ENCODE data around the gene PTPRG. TPM values are rescaled to one million over a fixed set of nuclear protein-coding genes. Genes with fewer than 3 reads are reported as not detected.

PTPRG gene
- total RNA-seq, 1 donor = 148 TPM

DNA sequence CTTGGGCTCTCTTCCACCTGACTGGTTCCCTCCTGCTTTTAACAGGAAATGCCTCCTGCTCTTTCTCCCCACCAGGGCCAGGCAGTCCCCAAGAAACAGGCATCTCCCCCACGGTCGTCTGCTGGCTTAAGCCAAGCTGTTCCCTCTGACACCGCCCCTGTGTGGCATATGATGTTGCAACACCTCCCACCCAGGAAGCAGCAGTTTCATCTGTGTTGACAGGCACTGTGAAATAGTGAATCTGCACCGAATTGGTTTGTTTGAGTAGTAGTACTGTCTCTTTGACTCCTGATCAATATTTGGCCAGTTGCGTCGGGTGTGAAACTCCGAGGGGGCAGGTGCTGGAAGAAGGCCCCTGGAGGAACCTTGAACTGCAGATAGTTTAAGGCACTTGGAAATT lies 623.2 kb downstream of the PTPRG start:
- Histone ChIP-seq H3K9me3 (ENCODE audit: low read depth, low read length) (no peaks in the 10 kb centered on the region), H3K27me3 (ENCODE audit: insufficient read depth, low read length) (no peaks in the 10 kb centered on the region), H3K4me3 (ENCODE audit: insufficient read depth, low read length) (no peak overlapping the region), H3K4me2 (ENCODE audit: insufficient read depth, low read length) (no peak overlapping the region), H3K79me2 (ENCODE audit: insufficient read depth, low read length) (no peaks in the 10 kb centered on the region), H3K36me3 (ENCODE audit: insufficient read depth, low read length) (no peaks in the 10 kb centered on the region), H3K4me1 (ENCODE audit: insufficient read depth, low read length) (no peaks in the 10 kb centered on the region), H4K20me1 (ENCODE audit: insufficient read depth, low read length) (no peaks in the 10 kb centered on the region), H3K27ac (ENCODE audit: low read depth, low read length) (no peak overlapping the region), H2AFZ (ENCODE audit: low read length) (no peak overlapping the region)
- DNase-seq (ENCODE audit: insufficient read length, low spot score, missing footprints) = peak; percentile 32
- TF ChIP-seq, protein P1, sequence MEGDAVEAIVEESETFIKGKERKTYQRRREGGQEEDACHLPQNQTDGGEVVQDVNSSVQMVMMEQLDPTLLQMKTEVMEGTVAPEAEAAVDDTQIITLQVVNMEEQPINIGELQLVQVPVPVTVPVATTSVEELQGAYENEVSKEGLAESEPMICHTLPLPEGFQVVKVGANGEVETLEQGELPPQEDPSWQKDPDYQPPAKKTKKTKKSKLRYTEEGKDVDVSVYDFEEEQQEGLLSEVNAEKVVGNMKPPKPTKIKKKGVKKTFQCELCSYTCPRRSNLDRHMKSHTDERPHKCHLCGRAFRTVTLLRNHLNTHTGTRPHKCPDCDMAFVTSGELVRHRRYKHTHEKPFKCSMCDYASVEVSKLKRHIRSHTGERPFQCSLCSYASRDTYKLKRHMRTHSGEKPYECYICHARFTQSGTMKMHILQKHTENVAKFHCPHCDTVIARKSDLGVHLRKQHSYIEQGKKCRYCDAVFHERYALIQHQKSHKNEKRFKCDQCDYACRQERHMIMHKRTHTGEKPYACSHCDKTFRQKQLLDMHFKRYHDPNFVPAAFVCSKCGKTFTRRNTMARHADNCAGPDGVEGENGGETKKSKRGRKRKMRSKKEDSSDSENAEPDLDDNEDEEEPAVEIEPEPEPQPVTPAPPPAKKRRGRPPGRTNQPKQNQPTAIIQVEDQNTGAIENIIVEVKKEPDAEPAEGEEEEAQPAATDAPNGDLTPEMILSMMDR (IDR thresholded peaks at IDR 0.05; ENCODE audit: extremely low read depth, low read depth, low read length) = no peak

DNA sequence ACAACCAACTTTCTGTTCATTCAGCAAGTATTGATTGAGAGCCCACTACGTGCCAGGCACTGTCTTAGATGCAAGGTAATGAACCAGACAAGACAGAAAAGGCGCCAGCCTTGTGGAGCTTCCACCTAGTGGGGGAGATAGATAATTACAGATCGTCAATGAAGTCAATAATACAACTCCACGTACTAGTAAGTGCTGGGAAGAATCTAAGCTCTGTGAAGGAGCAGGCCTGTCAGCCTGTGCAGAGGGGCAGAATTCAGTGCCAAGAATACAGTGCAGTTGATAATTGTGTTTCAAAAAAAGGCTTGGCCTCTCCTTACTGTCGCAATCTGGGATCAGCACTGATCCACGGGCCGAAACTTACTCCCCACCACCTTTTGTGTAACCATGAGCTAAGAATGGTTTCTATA lies 625.7 kb downstream of the PTPRG start:
- H3K27ac ChIP-seq (ENCODE audit: low read depth, low read length) = no peak overlapping the region

DNA sequence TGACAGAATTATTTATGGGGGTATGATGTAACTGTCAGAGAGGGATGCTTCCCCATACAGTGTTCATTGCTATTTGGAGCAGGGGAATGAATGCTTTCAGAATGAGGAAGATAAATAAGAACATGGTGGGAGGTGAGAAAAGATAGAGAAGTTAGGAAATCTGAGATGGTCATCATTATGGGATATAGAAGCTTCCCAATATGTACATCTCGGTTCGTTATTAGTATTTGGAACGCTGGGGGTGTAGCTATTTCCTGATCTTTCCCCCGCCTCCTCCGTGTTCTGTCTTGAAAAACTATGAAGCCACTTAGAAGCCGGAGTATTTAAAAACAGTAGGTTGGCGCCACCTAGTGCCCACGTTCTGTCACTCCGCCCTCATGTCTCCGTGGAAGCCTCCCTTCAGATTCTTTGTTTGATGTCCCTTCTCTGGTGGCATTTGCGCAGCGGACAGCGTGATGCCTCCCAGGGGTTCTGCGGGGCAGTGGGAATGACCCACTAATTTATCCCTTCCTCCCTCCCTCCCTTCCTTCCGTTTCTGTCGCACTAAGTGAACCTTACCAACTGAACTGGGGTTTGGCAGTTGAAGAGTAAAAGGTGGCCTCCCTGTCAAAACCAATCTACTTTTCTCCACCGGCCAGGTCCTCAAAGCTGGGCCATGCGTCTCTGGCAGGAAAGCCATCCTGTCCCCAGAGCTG lies 627.5 kb downstream of the PTPRG start:
- H3K4me2 ChIP-seq (ENCODE audit: insufficient read depth, low read length) = peak overlapping the region; percentile 84
- no peaks in the 10 kb centered on the region for H3K27me3 ChIP-seq (ENCODE audit: insufficient read depth, low read length)
- no peaks in the 10 kb centered on the region for H3K36me3 ChIP-seq (ENCODE audit: insufficient read depth, low read length)
- H3K4me1 ChIP-seq (ENCODE audit: insufficient read depth, low read length) = no peaks in the 10 kb centered on the region
- peak overlapping the region; percentile 76 for H2AFZ ChIP-seq (ENCODE audit: low read length)
- no peaks in the 10 kb centered on the region for H3K9me3 ChIP-seq (ENCODE audit: low read depth, low read length)
- H3K79me2 ChIP-seq (ENCODE audit: insufficient read depth, low read length) = no peaks in the 10 kb centered on the region
- no peak overlapping the region for H3K27ac ChIP-seq (ENCODE audit: low read depth, low read length)
- TF ChIP-seq, protein P1 (IDR thresholded peaks at IDR 0.05; ENCODE audit: extremely low read depth, low read depth, low read length) = peak; percentile 89
- H4K20me1 ChIP-seq (ENCODE audit: insufficient read depth, low read length) = no peaks in the 10 kb centered on the region
- DNase-seq (ENCODE audit: insufficient read length, low spot score, missing footprints) = peak; percentile 93
- peak overlapping the region; percentile 59 for H3K4me3 ChIP-seq (ENCODE audit: insufficient read depth, low read length)

More for the DNA sequence above, 625.7 kb downstream of the PTPRG start:
- peak; percentile 26 for DNase-seq (ENCODE audit: insufficient read length, low spot score, missing footprints)
- no peaks in the 10 kb centered on the region for H3K9me3 ChIP-seq (ENCODE audit: low read depth, low read length)
- TF ChIP-seq, protein P1 (IDR thresholded peaks at IDR 0.05; ENCODE audit: extremely low read depth, low read depth, low read length) = peak; percentile 44
- H3K4me1 ChIP-seq (ENCODE audit: insufficient read depth, low read length) = no peaks in the 10 kb centered on the region
- H4K20me1 ChIP-seq (ENCODE audit: insufficient read depth, low read length) = no peaks in the 10 kb centered on the region
- no peak overlapping the region for H2AFZ ChIP-seq (ENCODE audit: low read length)
- H3K4me3 ChIP-seq (ENCODE audit: insufficient read depth, low read length) = no peak overlapping the region
- H3K27me3 ChIP-seq (ENCODE audit: insufficient read depth, low read length) = no peaks in the 10 kb centered on the region
- no peaks in the 10 kb centered on the region for H3K36me3 ChIP-seq (ENCODE audit: insufficient read depth, low read length)
- H3K4me2 ChIP-seq (ENCODE audit: insufficient read depth, low read length) = no peak overlapping the region
- H3K79me2 ChIP-seq (ENCODE audit: insufficient read depth, low read length) = no peaks in the 10 kb centered on the region

DNA sequence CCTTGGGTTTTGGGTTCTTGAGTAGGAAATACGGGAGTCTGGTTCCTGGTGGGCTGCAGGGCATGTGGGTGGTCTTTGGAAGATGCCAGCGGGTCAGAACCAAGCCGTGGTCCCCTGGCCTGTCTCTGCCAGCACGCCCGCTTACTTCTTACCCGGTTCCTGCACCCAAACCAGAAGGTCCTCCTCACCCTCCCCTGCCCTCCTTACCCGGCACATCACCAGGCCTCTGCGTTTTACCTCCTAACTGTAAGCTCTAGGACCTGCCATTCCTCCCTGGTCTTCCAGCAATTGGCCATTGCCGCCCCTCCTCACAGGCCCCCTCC lies 628.0 kb downstream of the PTPRG start:
- H3K27me3 ChIP-seq (ENCODE audit: insufficient read depth, low read length) = no peaks in the 10 kb centered on the region
- H2AFZ ChIP-seq (ENCODE audit: low read length) = no peak overlapping the region
- TF ChIP-seq, protein P1 (IDR thresholded peaks at IDR 0.05; ENCODE audit: extremely low read depth, low read depth, low read length) = no peak
- H4K20me1 ChIP-seq (ENCODE audit: insufficient read depth, low read length) = no peaks in the 10 kb centered on the region
- DNase-seq (ENCODE audit: insufficient read length, low spot score, missing footprints) = no peak
- H3K4me3 ChIP-seq (ENCODE audit: insufficient read depth, low read length) = no peak overlapping the region
- no peaks in the 10 kb centered on the region for H3K4me1 ChIP-seq (ENCODE audit: insufficient read depth, low read length)
- no peak overlapping the region for H3K27ac ChIP-seq (ENCODE audit: low read depth, low read length)
- H3K36me3 ChIP-seq (ENCODE audit: insufficient read depth, low read length) = no peaks in the 10 kb centered on the region
- H3K4me2 ChIP-seq (ENCODE audit: insufficient read depth, low read length) = no peak overlapping the region
- no peaks in the 10 kb centered on the region for H3K9me3 ChIP-seq (ENCODE audit: low read depth, low read length)
- H3K79me2 ChIP-seq (ENCODE audit: insufficient read depth, low read length) = no peaks in the 10 kb centered on the region

Measured in osteoblast (primary cell).